Measurements from ENCODE around the gene POT1. TPM values are rescaled to one million over a fixed set of nuclear protein-coding genes. Genes with fewer than 3 reads are reported as not detected.

Gene POT1
- total RNA-seq, 1 experiment from 2014 or later = 20.9 TPM

DNA sequence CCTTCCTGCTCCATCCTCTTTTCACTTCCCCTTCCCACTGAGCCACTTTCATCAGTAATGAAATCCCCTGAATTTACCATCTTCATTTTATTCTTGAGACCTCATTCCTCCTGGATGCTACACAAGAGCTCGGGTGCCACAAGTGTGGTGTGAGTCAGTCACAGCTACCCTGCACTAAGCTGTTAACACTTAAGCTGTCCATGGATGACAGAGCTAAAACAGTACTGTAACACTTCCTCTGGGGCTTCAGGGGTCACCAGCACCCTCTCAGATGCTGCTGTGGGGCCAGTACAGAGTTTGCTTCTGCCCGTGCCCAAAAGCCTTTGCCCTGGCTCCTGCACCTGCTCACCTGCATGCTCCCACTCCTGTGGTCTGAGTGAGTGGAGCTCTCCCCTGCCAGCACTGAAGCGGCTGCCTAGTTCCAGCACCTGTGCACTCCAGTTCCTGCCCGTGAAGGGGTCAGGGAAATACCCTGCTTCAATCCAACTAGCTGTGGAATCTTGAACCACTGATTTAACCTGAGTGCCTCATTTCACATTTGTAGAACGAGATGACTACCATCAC, 71.9 kb downstream of the POT1 start:
- Histone ChIP-seq H3K27ac (ENCODE audit: low read length) (no peak overlapping the region), H3K4me1 (ENCODE audit: control insufficient read depth, insufficient read depth, low read length) (no peaks in the 10 kb centered on the region), H3K36me3 (ENCODE audit: control insufficient read depth, insufficient read depth, low read length) (no peaks in the 10 kb centered on the region; the same call in 1 of the 2 replicates), H3K4me3 (ENCODE audit: low read depth in 2 of 2, low read length in 2 of 2) (no peak overlapping the region), H3K27me3 (ENCODE audit: control insufficient read depth, insufficient read depth, low read length) (no peaks in the 10 kb centered on the region), H3K9me3 (ENCODE audit: control insufficient read depth, insufficient read depth, low read depth, low read length) (no peaks in the 10 kb centered on the region)
- intact Hi-C loops (cut with micrococcal nuclease; ENCODE audit: unreplicated experiment) = no loop called here
- ATAC-seq (no peak), DNase-seq (ENCODE audit: low read depth, low spot score) (no peak)
- TF ChIP-seq TCF7L2 (IDR thresholded peaks at IDR 0.05; ENCODE audit: low read depth, low read length) = no peak
- TF ChIP-seq, protein P1, sequence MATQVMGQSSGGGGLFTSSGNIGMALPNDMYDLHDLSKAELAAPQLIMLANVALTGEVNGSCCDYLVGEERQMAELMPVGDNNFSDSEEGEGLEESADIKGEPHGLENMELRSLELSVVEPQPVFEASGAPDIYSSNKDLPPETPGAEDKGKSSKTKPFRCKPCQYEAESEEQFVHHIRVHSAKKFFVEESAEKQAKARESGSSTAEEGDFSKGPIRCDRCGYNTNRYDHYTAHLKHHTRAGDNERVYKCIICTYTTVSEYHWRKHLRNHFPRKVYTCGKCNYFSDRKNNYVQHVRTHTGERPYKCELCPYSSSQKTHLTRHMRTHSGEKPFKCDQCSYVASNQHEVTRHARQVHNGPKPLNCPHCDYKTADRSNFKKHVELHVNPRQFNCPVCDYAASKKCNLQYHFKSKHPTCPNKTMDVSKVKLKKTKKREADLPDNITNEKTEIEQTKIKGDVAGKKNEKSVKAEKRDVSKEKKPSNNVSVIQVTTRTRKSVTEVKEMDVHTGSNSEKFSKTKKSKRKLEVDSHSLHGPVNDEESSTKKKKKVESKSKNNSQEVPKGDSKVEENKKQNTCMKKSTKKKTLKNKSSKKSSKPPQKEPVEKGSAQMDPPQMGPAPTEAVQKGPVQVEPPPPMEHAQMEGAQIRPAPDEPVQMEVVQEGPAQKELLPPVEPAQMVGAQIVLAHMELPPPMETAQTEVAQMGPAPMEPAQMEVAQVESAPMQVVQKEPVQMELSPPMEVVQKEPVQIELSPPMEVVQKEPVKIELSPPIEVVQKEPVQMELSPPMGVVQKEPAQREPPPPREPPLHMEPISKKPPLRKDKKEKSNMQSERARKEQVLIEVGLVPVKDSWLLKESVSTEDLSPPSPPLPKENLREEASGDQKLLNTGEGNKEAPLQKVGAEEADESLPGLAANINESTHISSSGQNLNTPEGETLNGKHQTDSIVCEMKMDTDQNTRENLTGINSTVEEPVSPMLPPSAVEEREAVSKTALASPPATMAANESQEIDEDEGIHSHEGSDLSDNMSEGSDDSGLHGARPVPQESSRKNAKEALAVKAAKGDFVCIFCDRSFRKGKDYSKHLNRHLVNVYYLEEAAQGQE (IDR thresholded peaks at IDR 0.05; ENCODE audit: insufficient read depth in 1 of 2, low read depth in 2 of 2, low read length in 1 of 2) = no peak
- TF ChIP-seq, protein P2, sequence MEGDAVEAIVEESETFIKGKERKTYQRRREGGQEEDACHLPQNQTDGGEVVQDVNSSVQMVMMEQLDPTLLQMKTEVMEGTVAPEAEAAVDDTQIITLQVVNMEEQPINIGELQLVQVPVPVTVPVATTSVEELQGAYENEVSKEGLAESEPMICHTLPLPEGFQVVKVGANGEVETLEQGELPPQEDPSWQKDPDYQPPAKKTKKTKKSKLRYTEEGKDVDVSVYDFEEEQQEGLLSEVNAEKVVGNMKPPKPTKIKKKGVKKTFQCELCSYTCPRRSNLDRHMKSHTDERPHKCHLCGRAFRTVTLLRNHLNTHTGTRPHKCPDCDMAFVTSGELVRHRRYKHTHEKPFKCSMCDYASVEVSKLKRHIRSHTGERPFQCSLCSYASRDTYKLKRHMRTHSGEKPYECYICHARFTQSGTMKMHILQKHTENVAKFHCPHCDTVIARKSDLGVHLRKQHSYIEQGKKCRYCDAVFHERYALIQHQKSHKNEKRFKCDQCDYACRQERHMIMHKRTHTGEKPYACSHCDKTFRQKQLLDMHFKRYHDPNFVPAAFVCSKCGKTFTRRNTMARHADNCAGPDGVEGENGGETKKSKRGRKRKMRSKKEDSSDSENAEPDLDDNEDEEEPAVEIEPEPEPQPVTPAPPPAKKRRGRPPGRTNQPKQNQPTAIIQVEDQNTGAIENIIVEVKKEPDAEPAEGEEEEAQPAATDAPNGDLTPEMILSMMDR (IDR thresholded peaks at IDR 0.05) = no peak
- TF ChIP-seq POLR2AphosphoS5 (IDR thresholded peaks at IDR 0.05; ENCODE audit: low read depth, low read length) = no peak
- no peak for TF ChIP-seq SIN3A (IDR thresholded peaks at IDR 0.05; ENCODE audit: borderline replicate concordance, insufficient read depth, low read depth, low read length)
- ChIA-PET POLR2A (no interaction called here), CTCF (no interaction called here)
- in situ Hi-C loops (cut with HindIII; ENCODE audit: low pct_unique_long_range_greater_than_20kb, low sequenced_read_pairs) = no loop called here
- BruUV-seq (replicated peaks) = no TSS peak

DNA sequence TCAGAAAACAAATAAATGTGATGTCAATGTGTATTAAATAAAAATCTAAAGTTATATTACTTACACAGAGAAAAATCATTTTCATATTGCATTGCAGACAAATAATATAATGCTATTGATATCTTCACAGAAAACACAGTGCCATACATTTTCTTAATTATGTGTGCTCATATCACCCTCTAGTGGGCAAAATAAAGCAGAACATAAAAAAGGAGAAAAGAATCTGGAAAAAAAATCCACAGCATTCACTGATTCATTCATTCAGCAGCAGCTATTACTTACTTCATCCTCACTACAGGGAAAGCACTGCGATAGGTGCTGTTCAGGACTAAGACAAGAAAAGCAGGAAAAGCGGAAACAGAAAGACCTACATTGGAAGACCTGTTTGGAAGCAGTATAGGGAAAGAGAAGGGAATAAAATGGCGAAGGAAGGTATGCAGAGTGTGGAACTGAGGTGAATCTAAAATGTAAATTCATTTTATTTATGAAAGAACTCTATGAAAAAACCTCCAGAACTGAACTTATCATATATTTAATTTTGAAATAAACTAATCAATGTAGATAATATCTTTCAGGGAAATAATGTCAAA, 73.2 kb downstream of the POT1 start:
- peak; percentile 39 for DNase-seq (ENCODE audit: low read depth, low spot score)
- H3K4me3 ChIP-seq (ENCODE audit: low read depth in 2 of 2, low read length in 2 of 2) = no peak overlapping the region
- H3K36me3 ChIP-seq (ENCODE audit: control insufficient read depth, insufficient read depth, low read length) = peaks cover 2% of the 10 kb centered on the region
- TF ChIP-seq, protein P2 (IDR thresholded peaks at IDR 0.05) = peak; percentile 72; the same call in 1 of the 2 replicates
- no peak for TF ChIP-seq TCF7L2 (IDR thresholded peaks at IDR 0.05; ENCODE audit: low read depth, low read length)
- TF ChIP-seq, protein P1 (IDR thresholded peaks at IDR 0.05; ENCODE audit: insufficient read depth in 1 of 2, low read depth in 2 of 2, low read length in 1 of 2) = no peak
- H3K4me1 ChIP-seq (ENCODE audit: control insufficient read depth, insufficient read depth, low read length) = no peaks in the 10 kb centered on the region
- no TSS peak for BruUV-seq (replicated peaks)
- intact Hi-C loops (cut with micrococcal nuclease; ENCODE audit: unreplicated experiment) (loop anchor here (1.0 kb wide), 1 partner anchor 703 kb away; no protein-coding TSS in a partner anchor), in situ Hi-C loops (cut with HindIII; ENCODE audit: low pct_unique_long_range_greater_than_20kb, low sequenced_read_pairs) (no loop called here)
- H3K27me3 ChIP-seq (ENCODE audit: control insufficient read depth, insufficient read depth, low read length) = no peaks in the 10 kb centered on the region
- H3K9me3 ChIP-seq (ENCODE audit: control insufficient read depth, insufficient read depth, low read depth, low read length) = no peaks in the 10 kb centered on the region
- POLR2A ChIA-PET = no interaction called here
- ATAC-seq = 0 out of 2 replicates have a peak, but pooled peaks have one; percentile 53
- no peak overlapping the region for H3K27ac ChIP-seq (ENCODE audit: low read length)
- CTCF ChIA-PET = no interaction called here

All from Panc1 (cell line).